ENCODE results near the gene DUS1L. TPM values are rescaled to one million over a fixed set of nuclear protein-coding genes. Genes with fewer than 3 reads are reported as not detected.

Gene DUS1L
- total and polyA plus RNA-seq, 2 experiments from 2014 or later, result 66.0 to 122 TPM

GRCh38 chr17:82008941-82009405 is 56.6 kb downstream of the DUS1L start:
- Histone ChIP-seq H3F3A (replicated peaks; ENCODE audit: low read depth) (no peaks in the 10 kb centered on the region), H3K27ac (ENCODE audit: low read depth) (no peak overlapping the region), H3K4me3 (no peak overlapping the region), H3K4me2 (no peak overlapping the region), H3K9me2 (ENCODE audit: insufficient read depth) (no peaks in the 10 kb centered on the region), H3K27me3 (ENCODE audit: insufficient read depth) (no peaks in the 10 kb centered on the region), H3K4me1 (ENCODE audit: insufficient read depth) (no peaks in the 10 kb centered on the region), H3K36me3 (ENCODE audit: insufficient read depth) (no peaks in the 10 kb centered on the region), H4K20me1 (replicated peaks; ENCODE audit: insufficient read depth) (no peaks in the 10 kb centered on the region), H3K79me2 (replicated peaks; ENCODE audit: insufficient read depth) (no peaks in the 10 kb centered on the region), H2AFZ (no peak overlapping the region)
- Mint-ChIP-seq H3K27ac (no peak overlapping the region), H3K27me3 (ENCODE audit: insufficient read depth, low read depth, poor library complexity) (peaks cover 9% of the 10 kb centered on the region), H3K9me3 (no peaks in the 10 kb centered on the region), H3K36me3 (ENCODE audit: low read depth) (no peaks in the 10 kb centered on the region), H3K4me1 (no peaks in the 10 kb centered on the region), H3K4me3 (no peak overlapping the region)
- DNase-seq (ENCODE audit: low spot score) (no peak), ATAC-seq (no peak)
- TF ChIP-seq ETS1 (IDR thresholded peaks at IDR 0.05) (no peak), EZH2 (IDR thresholded peaks at IDR 0.05; ENCODE audit: low read depth, unreplicated experiment) (no peak), ZNF462 (CRISPR knock-in tag; IDR thresholded peaks at IDR 0.05) (no peak), JUNB (IDR thresholded peaks at IDR 0.05; ENCODE audit: unreplicated experiment) (no peak), CREB1 (CRISPR knock-in tag; IDR thresholded peaks at IDR 0.05; ENCODE audit: low read depth) (no peak), POLR2AphosphoS5 (IDR thresholded peaks at IDR 0.05; ENCODE audit: low read depth) (no peak), EZH2phosphoT487 (IDR thresholded peaks at IDR 0.05; ENCODE audit: unreplicated experiment) (no peak), NANOG (IDR thresholded peaks at IDR 0.05; ENCODE audit: borderline replicate concordance) (no peak), ZNF114 (CRISPR knock-in tag; IDR thresholded peaks at IDR 0.05) (no peak), ZNF331 (CRISPR knock-in tag; IDR thresholded peaks at IDR 0.05; ENCODE audit: low read depth) (no peak), STAT1 (IDR thresholded peaks at IDR 0.05; ENCODE audit: unreplicated experiment) (no peak)
- TF ChIP-seq, protein P1, sequence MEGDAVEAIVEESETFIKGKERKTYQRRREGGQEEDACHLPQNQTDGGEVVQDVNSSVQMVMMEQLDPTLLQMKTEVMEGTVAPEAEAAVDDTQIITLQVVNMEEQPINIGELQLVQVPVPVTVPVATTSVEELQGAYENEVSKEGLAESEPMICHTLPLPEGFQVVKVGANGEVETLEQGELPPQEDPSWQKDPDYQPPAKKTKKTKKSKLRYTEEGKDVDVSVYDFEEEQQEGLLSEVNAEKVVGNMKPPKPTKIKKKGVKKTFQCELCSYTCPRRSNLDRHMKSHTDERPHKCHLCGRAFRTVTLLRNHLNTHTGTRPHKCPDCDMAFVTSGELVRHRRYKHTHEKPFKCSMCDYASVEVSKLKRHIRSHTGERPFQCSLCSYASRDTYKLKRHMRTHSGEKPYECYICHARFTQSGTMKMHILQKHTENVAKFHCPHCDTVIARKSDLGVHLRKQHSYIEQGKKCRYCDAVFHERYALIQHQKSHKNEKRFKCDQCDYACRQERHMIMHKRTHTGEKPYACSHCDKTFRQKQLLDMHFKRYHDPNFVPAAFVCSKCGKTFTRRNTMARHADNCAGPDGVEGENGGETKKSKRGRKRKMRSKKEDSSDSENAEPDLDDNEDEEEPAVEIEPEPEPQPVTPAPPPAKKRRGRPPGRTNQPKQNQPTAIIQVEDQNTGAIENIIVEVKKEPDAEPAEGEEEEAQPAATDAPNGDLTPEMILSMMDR (conservative IDR thresholded peaks at IDR 0.05; ENCODE audit: low read depth in 2 of 2), result no peak
- TF ChIP-seq, protein P2, sequence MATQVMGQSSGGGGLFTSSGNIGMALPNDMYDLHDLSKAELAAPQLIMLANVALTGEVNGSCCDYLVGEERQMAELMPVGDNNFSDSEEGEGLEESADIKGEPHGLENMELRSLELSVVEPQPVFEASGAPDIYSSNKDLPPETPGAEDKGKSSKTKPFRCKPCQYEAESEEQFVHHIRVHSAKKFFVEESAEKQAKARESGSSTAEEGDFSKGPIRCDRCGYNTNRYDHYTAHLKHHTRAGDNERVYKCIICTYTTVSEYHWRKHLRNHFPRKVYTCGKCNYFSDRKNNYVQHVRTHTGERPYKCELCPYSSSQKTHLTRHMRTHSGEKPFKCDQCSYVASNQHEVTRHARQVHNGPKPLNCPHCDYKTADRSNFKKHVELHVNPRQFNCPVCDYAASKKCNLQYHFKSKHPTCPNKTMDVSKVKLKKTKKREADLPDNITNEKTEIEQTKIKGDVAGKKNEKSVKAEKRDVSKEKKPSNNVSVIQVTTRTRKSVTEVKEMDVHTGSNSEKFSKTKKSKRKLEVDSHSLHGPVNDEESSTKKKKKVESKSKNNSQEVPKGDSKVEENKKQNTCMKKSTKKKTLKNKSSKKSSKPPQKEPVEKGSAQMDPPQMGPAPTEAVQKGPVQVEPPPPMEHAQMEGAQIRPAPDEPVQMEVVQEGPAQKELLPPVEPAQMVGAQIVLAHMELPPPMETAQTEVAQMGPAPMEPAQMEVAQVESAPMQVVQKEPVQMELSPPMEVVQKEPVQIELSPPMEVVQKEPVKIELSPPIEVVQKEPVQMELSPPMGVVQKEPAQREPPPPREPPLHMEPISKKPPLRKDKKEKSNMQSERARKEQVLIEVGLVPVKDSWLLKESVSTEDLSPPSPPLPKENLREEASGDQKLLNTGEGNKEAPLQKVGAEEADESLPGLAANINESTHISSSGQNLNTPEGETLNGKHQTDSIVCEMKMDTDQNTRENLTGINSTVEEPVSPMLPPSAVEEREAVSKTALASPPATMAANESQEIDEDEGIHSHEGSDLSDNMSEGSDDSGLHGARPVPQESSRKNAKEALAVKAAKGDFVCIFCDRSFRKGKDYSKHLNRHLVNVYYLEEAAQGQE (IDR thresholded peaks at IDR 0.05; ENCODE audit: unreplicated experiment), result no peak

Measured in GM23338 (cell line).